ENCODE measurements around the gene SPEM2.

Gene SPEM2

DNA sequence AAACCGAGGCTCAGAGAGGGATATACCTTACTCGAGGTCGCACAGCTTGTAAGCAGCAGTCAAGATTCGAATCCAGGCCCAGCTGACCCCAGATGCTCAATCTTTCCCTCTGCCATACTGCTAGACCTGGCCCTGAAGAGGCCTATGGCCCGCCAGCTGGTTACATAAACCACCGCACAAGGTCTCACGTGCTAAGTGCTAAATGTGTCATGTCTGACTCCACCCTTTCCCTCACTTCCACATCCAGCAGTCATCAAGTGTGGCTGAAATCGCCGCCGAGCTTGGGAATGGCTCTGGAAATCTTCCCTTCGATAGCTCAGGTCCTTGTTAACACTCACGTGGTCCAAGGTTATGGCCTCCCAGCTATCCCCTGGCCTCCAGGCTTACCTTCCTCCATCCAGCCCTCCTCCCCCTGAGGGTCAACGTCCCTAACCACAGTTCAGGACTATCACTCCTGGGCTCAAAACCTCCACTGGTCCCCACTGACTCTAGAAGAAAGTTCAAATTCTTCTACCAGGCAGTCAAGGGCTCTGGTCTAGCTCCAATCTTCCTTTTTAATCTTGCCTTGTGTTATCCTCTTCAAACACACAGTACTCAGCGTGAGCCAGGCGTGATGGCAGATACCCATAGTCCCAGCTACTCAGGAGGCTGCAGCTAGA, 50.5 kb downstream of the SPEM2 start:
- no peak for DNase-seq

DNA sequence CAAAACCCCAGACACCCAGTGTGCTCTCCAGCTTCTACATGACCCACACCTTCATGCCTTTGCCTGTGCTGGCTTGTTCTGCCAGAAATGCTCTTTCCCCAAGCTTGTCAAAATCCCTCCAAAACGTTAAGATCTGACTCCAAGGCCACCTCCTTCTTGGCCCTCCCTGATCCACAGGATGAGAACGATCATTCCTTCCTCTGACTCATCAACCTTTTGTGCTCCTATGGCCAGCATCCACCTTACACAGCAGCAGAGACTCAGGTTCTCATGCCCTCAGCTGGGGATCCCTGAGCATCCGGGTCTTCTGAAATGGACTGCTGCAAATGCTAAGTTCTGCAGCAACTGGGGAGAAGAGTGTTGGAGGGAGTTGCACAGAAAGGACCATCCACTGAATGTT, 51.1 kb downstream of the SPEM2 start:
- DNase-seq, result no peak

DNA sequence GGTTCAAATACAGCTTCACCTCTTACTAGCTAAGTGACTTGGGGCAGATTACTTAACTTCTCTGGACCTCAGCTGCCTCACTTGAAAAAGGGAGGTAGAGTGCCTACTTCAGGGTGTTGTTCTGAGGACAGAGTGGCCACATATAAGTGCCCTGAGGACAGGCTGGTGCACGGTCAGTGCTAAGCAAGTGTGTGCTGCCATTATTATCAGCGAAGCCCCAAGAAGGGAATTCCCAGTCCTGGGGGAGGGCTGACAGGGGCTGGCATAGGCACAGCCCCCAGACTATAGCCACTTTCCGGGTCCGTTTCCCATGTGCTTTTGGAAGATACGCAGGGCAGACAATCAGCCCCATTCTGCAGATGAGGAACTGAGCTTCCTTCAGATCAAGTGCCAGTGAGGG, 51.5 kb downstream of the SPEM2 start:
- no peak for DNase-seq
